Measurements from ENCODE around the gene ULBP2.

- TF ChIP-seq, protein P1, sequence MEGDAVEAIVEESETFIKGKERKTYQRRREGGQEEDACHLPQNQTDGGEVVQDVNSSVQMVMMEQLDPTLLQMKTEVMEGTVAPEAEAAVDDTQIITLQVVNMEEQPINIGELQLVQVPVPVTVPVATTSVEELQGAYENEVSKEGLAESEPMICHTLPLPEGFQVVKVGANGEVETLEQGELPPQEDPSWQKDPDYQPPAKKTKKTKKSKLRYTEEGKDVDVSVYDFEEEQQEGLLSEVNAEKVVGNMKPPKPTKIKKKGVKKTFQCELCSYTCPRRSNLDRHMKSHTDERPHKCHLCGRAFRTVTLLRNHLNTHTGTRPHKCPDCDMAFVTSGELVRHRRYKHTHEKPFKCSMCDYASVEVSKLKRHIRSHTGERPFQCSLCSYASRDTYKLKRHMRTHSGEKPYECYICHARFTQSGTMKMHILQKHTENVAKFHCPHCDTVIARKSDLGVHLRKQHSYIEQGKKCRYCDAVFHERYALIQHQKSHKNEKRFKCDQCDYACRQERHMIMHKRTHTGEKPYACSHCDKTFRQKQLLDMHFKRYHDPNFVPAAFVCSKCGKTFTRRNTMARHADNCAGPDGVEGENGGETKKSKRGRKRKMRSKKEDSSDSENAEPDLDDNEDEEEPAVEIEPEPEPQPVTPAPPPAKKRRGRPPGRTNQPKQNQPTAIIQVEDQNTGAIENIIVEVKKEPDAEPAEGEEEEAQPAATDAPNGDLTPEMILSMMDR (conservative IDR thresholded peaks at IDR 0.05) = no peak
- no peak for TF ChIP-seq ZFX (IDR thresholded peaks at IDR 0.05)
Measured at GRCh38 chr6:149907317-149907716, 34.5 kb upstream of the ULBP2 start.

Data from C4-2B (cell line).